ENCODE measurements around the gene SLC7A6.
A peak's percentile ranks its signal among the peaks of the same experiment; 100 is the strongest.

Gene SLC7A6

DNA sequence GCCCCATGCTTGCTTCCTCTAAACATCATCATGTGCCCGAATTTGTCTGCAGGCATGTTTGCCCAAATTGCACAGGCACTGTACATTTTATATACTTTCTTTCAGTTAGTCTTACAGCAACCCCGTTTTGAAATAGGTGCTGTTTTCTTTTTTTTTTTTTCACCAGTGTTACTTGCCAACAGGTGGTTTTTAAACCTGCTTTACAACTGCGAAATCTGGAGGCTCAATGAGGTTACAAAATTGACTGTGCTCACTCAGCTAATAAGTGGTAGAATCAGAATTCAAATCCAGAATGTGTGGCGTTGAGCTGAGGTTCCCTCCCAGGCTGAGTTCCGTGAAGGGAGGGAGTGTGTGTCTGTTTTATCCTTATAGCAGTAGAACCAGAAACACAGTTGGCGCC is 13.4 kb upstream of the SLC7A6 start:
- no peak for DNase-seq (ENCODE audit: low read depth, low spot score)
- no peak overlapping the region for H3K4me3 ChIP-seq (ENCODE audit: low read length)

DNA sequence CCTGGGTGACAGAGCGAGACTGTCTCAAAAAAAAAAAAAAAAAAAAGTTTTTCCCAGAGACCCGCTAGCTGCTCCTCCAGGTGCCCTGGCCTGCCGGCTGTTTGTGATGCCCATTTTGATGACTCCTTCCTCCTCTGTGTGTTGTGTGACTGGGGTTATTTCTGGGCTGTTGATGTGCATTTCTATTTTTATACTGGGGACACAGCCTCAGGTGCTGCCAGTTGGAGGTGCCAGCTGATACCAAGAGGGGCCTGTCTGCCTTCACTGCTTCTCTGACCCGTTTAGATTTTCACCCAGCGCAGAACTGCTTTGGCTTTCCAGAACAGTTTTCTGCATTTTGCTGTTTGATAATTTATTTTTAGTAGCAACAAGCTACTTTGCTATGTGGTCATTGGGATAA is 12.5 kb upstream of the SLC7A6 start:
- no peak for DNase-seq (ENCODE audit: low read depth, low spot score)
- no peak overlapping the region for H3K4me3 ChIP-seq (ENCODE audit: low read length)

DNA sequence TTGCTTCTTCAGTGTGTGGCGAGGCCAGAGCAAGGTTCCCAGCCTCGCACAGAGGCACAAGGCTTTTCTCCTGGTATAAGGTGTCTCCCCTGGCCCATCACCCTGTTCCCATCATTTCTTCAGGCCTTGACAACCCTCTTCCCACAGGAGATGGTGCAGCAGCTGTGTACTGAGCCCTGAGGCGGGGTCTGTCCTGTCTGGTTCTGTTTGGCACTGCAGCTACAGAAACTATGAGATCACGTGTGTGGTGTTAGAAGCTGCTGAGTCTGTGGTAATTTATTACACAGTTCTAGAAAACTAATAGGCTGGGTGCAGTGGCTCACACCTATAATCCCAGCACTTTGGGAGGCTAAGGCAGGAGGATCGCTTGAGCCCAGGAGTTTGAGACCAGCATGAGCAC is 11.9 kb upstream of the SLC7A6 start:
- no peak for DNase-seq (ENCODE audit: low read depth, low spot score)
- no peak overlapping the region for H3K4me3 ChIP-seq (ENCODE audit: low read length)

DNA sequence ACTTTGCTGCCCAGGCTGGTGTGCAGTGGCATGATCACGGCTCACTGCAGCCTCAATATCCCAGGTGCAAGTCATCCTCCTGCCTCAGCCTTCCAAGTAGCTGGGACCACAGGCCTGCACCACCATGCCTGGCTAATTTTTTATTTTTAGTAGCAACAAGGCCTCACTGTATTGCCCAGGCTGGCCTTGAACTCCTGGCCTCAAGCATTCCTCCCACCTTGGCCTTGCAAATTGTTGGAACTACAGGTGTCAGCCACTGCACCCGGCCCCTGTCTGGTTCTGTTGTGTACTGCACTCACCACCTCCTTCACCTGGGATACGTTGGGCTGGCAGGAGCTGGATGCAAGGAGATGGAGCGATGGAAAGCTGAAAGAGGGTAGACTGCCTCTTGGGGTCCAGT is 10.6 kb upstream of the SLC7A6 start:
- no peak overlapping the region for H3K4me3 ChIP-seq (ENCODE audit: low read length)
- DNase-seq (ENCODE audit: low read depth, low spot score): no peak

DNA sequence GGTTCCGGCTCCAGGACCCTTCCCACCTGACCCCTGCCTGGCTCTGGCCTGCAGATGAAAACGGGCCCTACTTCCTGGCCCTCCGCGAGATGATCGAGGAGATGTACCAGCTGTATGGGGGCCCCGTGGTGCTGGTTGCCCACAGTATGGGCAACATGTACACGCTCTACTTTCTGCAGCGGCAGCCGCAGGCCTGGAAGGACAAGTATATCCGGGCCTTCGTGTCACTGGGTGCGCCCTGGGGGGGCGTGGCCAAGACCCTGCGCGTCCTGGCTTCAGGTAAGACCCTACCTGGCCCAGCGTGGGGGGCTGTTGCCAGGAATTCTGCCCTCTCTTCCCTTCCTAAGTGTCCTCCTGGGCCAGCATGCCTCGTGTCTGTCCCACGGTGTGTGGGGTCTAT is 8.6 kb upstream of the SLC7A6 start:
- no peak for DNase-seq (ENCODE audit: low read depth, low spot score)

DNA sequence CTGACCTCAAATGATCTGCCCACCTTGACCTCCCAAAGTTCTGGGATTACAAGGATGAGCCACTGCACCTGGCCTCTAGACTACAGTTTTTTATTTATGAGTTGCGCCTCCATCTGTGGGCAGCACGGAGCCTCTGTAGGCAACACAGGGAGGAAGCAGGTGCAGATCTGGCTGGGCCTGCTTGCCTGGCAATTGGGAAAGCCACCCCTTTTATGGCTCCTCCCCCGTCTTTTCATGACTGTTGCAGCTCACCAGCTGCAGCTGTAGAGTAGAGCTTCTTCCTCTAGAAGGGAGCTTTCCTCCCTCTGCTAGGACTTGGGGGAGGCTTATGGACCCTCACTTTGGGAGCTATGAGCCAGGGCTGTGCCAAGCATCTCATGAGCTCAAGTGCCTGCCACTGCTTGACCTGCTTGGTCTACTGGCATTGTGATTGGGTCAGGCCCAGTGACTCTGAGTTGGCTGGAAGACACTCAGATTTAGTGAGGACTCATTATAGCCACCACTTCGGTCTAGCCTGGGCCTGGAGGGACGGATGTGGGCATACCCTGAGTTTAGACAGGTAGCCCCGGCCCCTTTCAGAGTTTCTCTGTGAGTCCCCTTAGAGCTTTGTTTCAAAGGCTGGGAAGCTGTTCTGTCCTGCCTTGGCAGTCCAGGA is 6.9 kb upstream of the SLC7A6 start:
- H3K4me3 ChIP-seq (ENCODE audit: low read length): peak overlapping the region; percentile 31
- peak; percentile 96 for DNase-seq (ENCODE audit: low read depth, low spot score)

More for the DNA sequence above, 8.6 kb upstream of the SLC7A6 start:
- no peak overlapping the region for H3K4me3 ChIP-seq (ENCODE audit: low read length)

DNA sequence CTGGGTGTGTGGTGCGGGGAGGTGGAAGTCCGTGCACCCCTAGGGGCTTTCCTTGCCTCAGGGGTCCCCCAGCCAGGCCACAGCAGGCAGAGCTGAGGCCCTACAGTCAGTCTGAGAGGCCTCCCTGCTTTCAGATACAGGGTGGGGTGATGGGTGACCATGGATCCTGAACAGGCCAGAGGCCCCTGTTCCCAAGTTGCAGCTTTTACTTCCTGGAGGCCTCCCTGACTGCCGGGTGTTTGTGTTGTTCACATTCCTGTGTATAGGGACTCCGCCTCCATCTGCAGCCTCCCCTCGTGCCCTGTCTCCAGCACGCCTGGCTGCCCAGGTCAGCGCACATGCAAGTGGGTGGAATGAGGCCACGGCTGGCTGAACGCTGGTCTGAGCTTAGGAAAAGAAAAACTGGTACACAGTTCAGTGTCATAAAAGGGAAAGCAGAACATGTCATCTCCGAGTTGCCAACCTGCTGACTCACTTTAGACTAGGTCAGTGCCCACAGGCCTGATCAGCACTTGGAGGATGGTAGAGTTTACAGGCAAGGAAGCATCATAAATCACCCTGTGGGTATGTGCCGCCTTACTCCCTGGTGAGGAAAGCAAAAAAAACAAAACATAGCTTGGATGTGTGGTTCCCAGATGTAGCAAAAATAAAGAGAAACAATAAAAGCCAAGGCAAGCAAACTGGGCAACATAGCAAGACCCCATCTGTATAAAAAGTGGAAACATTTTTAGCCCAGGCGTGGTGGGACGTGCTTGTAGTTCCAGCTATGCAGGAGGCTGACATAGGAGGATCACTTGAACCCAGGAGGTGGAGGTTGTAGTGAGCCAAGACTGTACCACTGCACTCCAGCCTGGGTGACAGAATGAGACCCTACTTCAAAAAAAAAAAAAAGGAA is 6.2 kb upstream of the SLC7A6 start:
- DNase-seq (ENCODE audit: low read depth, low spot score): no peak
- H3K4me3 ChIP-seq (ENCODE audit: low read length): peak overlapping the region; percentile 31

DNA sequence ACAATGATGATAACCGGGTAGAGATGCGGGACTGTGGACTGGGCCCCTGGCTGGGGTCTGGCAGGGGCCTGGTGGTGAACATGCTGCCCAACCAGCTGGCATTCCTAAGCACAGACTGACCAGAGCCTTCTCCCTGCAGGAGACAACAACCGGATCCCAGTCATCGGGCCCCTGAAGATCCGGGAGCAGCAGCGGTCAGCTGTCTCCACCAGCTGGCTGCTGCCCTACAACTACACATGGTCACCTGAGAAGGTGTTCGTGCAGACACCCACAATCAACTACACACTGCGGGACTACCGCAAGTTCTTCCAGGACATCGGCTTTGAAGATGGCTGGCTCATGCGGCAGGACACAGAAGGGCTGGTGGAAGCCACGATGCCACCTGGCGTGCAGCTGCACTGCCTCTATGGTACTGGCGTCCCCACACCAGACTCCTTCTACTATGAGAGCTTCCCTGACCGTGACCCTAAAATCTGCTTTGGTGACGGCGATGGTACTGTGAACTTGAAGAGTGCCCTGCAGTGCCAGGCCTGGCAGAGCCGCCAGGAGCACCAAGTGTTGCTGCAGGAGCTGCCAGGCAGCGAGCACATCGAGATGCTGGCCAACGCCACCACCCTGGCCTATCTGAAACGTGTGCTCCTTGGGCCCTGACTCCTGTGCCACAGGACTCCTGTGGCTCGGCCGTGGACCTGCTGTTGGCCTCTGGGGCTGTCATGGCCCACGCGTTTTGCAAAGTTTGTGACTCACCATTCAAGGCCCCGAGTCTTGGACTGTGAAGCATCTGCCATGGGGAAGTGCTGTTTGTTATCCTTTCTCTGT is 5.1 kb upstream of the SLC7A6 start:
- no peak overlapping the region for H3K4me3 ChIP-seq (ENCODE audit: low read length)
- no peak for DNase-seq (ENCODE audit: low read depth, low spot score)

DNA sequence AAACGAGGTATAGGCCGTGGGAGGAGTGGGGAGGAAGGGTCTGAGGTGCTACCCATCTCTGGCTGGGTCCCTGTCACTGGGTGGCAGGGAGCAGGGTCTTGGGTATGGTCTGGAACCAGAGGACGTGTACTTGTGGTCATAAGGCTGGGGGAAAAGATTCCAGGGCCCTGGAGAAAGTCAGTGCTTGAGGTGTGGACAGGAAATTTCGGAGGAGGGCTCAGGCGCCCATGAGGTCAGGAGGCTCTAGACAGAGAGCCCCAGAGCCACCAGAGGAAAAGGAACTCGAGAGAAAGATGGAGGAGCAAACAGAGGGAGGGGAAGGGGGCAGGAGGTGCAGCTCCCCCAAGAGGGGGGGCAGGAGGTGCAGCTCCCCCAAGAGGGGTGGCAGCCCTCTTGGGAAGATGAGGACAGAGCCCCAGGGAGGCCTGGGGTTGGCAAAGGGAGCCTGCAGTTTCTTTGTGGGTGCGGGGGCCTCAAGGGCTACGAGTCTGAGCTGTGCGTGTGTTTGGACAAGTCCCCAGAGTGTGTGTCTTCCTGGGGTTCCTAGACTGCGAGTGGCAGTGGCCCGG is 683 bp upstream of the SLC7A6 start:
- DNase-seq (ENCODE audit: low read depth, low spot score): no peak
- H3K4me3 ChIP-seq (ENCODE audit: low read length): peak overlapping the region; percentile 93

DNA sequence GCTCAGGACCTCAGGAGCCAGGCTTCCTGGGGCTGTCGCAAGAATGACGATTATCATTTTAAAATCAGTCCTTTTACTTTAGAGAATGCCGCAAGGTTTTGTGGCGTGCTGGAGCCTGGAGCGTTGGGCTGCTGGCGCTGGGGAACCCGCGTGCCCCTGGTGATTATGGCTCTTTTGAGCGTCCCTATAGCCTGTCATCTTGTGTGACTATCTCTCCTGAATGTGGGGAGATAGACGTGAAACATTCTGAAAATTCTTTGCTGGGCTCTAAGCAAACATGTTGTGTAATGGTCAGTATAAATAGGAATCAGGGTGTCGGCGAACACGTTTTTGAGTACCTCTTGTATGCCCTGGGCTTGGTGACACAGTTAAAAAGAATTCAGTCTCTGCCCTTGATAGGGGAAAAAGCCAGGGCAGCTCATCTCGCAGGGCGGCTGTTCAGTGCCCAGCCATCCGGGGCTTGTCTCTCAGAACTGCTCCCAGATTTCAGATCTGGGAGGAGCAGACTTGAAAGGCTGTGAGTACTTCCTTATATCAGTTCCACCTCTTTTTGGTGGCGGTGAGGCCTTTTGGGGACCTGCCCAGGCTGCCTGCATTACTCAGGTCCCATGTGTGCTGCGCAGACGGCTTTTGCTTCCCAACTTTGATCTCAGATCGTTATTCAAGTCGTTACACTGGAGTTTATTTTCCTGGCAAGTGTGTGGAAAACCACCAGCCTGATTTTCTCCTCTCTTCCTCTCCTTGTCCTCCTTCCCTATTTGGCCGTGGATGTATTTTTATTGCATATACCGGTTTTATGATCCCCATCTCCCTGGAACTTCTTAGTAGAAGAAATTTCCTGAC is 973 bp downstream of the SLC7A6 start:
- DNase-seq (ENCODE audit: low read depth, low spot score): no peak
- H3K4me3 ChIP-seq (ENCODE audit: low read length): peak overlapping the region; percentile 93

DNA sequence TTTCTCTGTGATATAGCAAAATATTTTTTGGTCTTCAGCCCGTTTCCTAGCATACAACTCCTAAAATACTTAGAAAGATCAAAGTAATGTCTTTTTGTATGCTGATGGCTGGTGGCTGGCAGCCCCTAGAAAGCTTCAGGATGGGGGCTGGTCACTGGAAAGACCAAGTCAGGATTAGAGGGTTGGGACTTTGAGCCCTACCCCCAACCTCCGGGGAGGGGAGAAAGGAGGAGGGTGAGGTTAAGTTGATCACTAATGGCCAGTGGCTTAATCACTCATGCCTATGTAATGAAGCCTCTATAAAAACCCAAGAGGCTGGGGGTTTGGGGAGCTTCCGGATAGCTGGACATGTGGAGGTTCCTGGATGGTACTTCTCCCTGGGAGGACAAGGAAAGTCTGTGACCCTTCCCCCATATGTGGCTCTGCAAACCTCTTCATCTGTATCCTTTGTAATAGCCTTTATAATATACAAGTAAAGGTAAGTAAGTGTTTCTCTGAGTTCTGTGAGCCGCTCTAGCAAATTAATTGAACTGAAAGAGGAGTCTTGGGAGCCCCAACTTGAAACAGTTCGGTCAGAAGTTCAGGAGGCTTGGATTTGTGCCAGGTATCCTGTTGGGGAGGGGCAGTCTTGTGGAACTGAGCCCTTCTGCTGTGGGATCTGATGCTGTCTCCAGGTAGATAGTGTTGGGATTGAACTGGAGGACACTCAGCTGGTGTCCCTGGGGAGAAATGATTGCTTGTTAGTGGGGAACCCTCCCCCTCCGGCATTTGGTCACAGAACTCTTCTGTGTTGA is 3.5 kb downstream of the SLC7A6 start:
- no peak for DNase-seq (ENCODE audit: low read depth, low spot score)
- H3K4me3 ChIP-seq (ENCODE audit: low read length): no peak overlapping the region

DNA sequence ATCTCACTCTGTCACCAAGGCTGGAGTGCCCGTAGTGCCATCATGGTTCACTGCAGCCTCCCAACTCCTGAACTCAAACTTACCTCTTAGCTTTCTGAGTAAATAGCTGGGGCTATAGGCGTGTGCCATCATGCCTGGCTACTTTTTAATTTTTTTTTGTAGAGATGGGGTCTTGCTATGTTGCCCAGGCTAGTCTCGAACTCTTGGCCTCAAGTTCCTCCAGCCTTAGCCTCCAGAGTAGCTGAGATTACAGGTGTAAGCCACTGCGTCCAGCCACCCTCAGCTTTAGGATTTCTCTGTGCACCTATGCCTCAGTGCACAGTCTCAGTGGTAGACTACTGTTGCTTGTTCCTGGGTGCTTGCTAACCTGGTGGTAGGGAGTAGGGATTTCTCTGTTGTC is 5.5 kb downstream of the SLC7A6 start:
- no peak for DNase-seq (ENCODE audit: low read depth, low spot score)
- no peak overlapping the region for H3K4me3 ChIP-seq (ENCODE audit: low read length)

DNA sequence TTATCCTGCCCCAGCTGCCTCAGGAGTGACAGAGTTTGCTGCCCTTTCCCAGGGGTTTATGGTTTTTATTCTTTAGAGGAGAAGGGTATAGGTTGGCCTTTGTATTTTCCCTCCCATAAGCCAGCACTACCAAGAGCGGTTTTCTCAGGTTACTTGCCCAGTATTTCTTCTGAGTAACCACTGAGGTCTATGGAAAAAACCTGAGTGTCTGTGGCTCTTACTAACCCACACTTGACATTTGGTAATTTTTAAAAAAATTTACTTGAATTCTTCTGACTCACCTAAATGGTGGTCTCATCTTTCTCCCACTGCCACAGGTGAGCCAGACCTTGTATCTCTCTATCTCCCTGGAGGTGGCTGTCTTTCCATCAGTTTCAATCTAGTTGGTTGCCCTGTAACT is 6.0 kb downstream of the SLC7A6 start:
- no peak for DNase-seq (ENCODE audit: low read depth, low spot score)
- H3K4me3 ChIP-seq (ENCODE audit: low read length): no peak overlapping the region

DNA sequence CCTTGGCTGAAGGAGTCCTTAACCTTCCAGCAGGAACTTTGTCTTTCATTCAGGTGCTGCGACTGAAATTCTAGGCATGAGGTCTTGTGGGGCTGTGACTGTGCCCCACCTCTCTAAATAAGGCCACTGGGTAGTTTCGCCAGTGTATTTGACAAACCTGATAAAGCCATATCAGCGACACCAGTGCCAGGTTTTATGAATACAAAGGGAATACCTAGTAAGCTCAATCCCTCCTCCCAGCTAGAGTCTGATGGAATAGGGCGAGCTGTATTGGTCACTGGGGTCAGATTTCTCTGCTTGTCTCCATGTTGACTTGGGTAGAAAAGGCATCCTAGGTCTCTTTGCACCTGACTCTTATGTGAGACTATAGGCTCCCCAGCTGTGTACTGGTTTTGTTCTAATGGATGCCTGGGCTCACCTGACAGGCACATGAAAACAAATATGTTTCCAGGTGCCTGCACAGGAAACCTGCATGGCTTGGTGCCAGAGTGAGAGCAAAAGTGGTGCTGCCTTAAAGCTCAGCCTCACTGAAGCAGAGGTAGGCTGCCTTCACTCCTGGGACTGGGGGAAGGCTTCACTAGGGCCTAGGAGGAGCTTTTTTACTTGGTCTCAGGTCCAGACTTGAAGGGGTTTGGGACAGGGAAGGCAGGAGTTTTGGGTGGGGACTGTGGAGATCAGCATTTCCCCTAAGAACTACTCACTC is 8.3 kb downstream of the SLC7A6 start:
- H3K4me3 ChIP-seq (ENCODE audit: low read length): no peak overlapping the region
- DNase-seq (ENCODE audit: low read depth, low spot score): no peak

DNA sequence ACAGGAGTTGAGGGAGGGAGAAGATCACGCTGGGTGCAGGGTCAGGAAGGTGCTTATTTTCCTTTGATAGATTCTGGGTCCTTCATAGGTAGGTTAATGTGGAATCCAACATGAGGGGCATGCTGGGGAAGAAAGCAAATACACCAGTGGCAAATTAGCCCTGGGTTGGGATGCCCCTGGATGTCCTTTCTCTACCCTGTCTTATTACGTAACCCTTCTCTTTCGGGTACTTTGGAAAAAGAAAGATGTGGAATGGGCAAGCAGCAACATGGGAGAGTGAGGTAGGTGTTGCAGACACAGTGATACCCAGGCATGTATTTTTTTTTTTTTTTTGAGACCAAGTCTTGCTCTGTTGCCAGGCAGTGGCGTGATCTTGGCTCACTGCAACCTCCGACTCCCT is 9.1 kb downstream of the SLC7A6 start:
- H3K4me3 ChIP-seq (ENCODE audit: low read length): no peak overlapping the region
- DNase-seq (ENCODE audit: low read depth, low spot score): no peak

DNA sequence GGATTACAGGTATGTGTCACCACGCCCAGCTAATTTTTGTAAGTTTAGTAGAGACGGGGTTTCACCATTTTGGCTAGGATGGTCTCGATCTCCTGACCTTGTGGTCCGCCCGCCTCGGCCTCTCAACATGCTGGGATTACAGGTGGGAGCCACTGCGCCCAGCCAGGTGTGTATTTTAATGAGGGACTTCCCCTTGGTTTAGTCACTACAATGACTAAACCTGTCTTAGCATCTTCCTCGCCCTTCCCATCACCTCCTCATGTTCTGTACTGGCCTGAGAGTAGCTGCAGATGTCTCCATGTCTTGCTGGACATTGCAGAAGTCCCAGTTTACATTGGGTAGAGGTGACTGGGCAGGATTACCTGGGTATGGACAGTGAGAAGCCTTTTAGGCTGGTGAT is 9.6 kb downstream of the SLC7A6 start:
- DNase-seq (ENCODE audit: low read depth, low spot score): no peak
- no peak overlapping the region for H3K4me3 ChIP-seq (ENCODE audit: low read length)

DNA sequence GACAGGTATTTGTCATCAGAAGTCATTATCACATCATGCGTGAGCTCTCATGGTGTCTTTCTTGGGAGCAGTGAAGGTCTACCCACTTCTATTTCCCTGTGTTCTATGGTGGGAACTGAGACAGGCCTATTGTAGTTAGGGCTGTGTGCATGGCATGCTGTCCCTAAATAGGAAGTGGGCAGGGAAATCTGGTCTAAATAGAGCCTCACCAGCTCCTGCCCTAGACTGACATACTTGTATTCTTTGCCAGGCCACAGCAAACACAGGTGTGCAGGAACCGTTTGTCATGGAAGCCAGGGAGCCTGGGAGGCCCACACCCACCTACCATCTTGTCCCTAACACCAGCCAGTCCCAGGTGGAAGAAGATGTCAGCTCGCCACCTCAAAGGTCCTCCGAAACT is 10.1 kb downstream of the SLC7A6 start:
- no peak overlapping the region for H3K4me3 ChIP-seq (ENCODE audit: low read length)
- DNase-seq (ENCODE audit: low read depth, low spot score): no peak

All from Jurkat, Clone E6-1 (cell line).